DOHH2 (cell line): ENCODE results near the gene PDE6C.

Experiments used
- EZH2phosphoT487 ChIP-seq: fragments of 200-600 bp; sonication (generic); IDR thresholded peaks from 2 replicates; pipeline ENCODE4 v1.6.1; 2017; ENCODE audit warnings: borderline replicate concordance, mild to moderate bottlenecking, antibody characterized with exemption, low read length, moderate library complexity, mixed read lengths
- TF ChIP-seq, protein P1 (sequence below): fragments of 200-600 bp; sonication (generic); IDR thresholded peaks from one replicate; pipeline ENCODE4 v1.5.1; 2014; ENCODE audit warnings: antibody characterized with exemption, mild to moderate bottlenecking, low read depth, low read length; ENCODE audit not compliant: poor library complexity, severe bottlenecking

DNA sequence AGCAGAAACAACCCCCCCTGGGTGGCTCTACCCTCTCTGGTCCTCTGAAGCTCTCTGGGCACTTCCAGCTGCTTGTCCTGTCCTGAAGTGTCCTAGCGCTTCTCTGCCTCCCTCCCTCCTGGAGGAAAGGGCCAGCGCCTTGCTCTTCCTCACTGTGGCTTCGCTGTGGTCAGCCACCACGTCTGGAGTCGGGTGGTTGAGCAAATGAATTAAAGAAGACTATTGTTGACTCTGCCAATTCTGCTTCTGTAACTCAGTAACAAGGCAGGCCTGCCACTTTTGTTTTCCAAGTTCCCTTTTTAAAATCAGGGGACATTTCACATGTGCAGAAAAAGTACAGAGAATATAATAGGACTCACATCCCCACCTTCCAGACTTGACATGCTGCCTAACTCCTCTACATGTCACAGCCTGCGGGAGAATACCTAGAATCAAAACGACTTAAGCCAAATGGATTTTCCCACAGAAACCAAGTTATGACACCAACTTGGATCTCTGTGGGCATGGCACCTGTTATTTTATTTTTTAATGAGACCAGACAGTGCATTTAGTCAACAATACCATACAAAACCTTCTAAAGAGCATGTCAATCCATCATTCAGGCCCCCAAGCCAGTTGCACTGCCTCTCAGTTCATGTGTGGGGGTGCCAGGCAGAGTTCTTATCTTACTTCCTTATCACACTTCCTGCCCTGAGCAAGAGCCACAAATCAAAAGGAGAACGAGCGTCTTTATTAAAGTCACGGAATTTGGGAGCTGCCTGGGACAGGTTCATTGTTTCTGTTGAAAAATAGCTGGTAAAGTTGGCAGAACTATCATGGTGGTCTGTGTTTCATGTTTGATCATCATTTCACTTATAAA lies 39.1 kb upstream of the PDE6C start:
- no peak for TF ChIP-seq EZH2phosphoT487
- TF ChIP-seq, protein P1, sequence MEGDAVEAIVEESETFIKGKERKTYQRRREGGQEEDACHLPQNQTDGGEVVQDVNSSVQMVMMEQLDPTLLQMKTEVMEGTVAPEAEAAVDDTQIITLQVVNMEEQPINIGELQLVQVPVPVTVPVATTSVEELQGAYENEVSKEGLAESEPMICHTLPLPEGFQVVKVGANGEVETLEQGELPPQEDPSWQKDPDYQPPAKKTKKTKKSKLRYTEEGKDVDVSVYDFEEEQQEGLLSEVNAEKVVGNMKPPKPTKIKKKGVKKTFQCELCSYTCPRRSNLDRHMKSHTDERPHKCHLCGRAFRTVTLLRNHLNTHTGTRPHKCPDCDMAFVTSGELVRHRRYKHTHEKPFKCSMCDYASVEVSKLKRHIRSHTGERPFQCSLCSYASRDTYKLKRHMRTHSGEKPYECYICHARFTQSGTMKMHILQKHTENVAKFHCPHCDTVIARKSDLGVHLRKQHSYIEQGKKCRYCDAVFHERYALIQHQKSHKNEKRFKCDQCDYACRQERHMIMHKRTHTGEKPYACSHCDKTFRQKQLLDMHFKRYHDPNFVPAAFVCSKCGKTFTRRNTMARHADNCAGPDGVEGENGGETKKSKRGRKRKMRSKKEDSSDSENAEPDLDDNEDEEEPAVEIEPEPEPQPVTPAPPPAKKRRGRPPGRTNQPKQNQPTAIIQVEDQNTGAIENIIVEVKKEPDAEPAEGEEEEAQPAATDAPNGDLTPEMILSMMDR: no peak
